HepG2 (cell line): ENCODE data around the gene NOL4L. TPM values are rescaled to one million over a fixed set of nuclear protein-coding genes. Genes with fewer than 3 reads are reported as not detected.

Source experiments
- polyA plus RNA-seq, 8 experiments: library from polyadenylated mRNA; depleted of rRNA in 3 of 8; stranded (reverse) in 7 of 8; unstranded in 1 of 8; fragments of >200 nt; fragmentation: Illumina TruSeq in 4 of 8; extraction: Trizol in 4 of 8; gene quantifications; 2 replicates each; pipeline versions ENCODE4 v1.2.1 to v1.2.3, GENCODE V29; 2011 to 2016; ENCODE audit warnings: low read depth in 4 of 8, missing spikeins in 1 of 8, mixed read lengths in 1 of 8; ENCODE audit not compliant: insufficient read depth in 1 of 8
- total RNA-seq, 5 experiments: library from RNA; depleted of rRNA; stranded (reverse); fragments of >200 nt; fragmentation: Illumina TruSeq; extraction: Trizol; gene quantifications; 2 replicates each; pipeline ENCODE4 v1.2.3, GENCODE V29; 2016; ENCODE audit warnings: low read depth in 1 of 5

NOL4L gene
- total and polyA plus RNA-seq, 2 of the 13 experiments (the other 11 are each of a cell fraction or from before 2014, with no cell fraction given) = 16.6 to 35.4 TPM

Other genes with a start within 250 kb of the NOL4L start
- 47.3 and 62.1 TPM in 2 replicates for gene ASXL1, start 227.0 kb downstream of the NOL4L start, total RNA-seq (2016; rRNA removed; fragmentation: Illumina TruSeq; extraction: Trizol)
- 74.8 and 87.6 TPM in 2 replicates for gene ASXL1, start 227.0 kb downstream of the NOL4L start, polyA plus RNA-seq (2011; rRNA removed)
- 0.02 TPM in 1 of 2 replicates, not detected in the other for gene C20orf203, start 88.6 kb upstream of the NOL4L start, total RNA-seq (2016; rRNA removed; fragmentation: Illumina TruSeq; extraction: Trizol)
- 0.04 and 0.05 TPM in 2 replicates for gene C20orf203, start 88.6 kb upstream of the NOL4L start, polyA plus RNA-seq (2011; rRNA removed)
- gene COMMD7, start 158.1 kb upstream of the NOL4L start, total RNA-seq (2016; rRNA removed; fragmentation: Illumina TruSeq; extraction: Trizol) = 42.1 and 50.7 TPM in 2 replicates
- 53.3 and 57.6 TPM in 2 replicates for gene COMMD7, start 158.1 kb upstream of the NOL4L start, polyA plus RNA-seq (2011; rRNA removed)
- 13.2 and 13.9 TPM in 2 replicates for gene DNMT3B, start 177.1 kb upstream of the NOL4L start, total RNA-seq (2016; rRNA removed; fragmentation: Illumina TruSeq; extraction: Trizol)
- gene DNMT3B, start 177.1 kb upstream of the NOL4L start, polyA plus RNA-seq (2011; rRNA removed) = 3.8 and 4.5 TPM in 2 replicates
- 190 and 342 TPM in 2 replicates for gene MAPRE1, start 234.6 kb upstream of the NOL4L start, total RNA-seq (2016; rRNA removed; fragmentation: Illumina TruSeq; extraction: Trizol)
- 62.1 and 76.0 TPM in 2 replicates for gene MAPRE1, start 234.6 kb upstream of the NOL4L start, polyA plus RNA-seq (2011; rRNA removed)